ENCODE results near the gene MEF2A.

- TF ChIP-seq CTCF (IDR thresholded peaks at IDR 0.05) = no peak
- no peak for TF ChIP-seq EZH2 (IDR thresholded peaks at IDR 0.05)
- no peak for TF ChIP-seq EZH2phosphoT487 (IDR thresholded peaks at IDR 0.05)
These were observed 29.1 kb downstream of the MEF2A start for GRCh38 chr15:99594916-99595315.
